ENCODE measurements around the gene MUC6. TPM values are rescaled to one million over a fixed set of nuclear protein-coding genes. Genes with fewer than 3 reads are reported as not detected.

The MUC6 gene
- total RNA-seq, 3 donors from 2014 or later (not counting 1 experiment from before 2014, with no cell fraction given), result not detected

- no peaks in the 10 kb centered on the region for H3K36me3 ChIP-seq (ENCODE audit: control insufficient read depth, insufficient read depth, low read length)
- TF ChIP-seq CTCF (IDR thresholded peaks at IDR 0.05), result no peak
- 92% methylated on average over 14 of the region's 14 CpGs for WGBS (ENCODE audit: insufficient coverage)
- no peak overlapping the region for H3K27ac ChIP-seq (ENCODE audit: low read length)
- H3K4me3 Mint-ChIP-seq, result no peak overlapping the region
- no peaks in the 10 kb centered on the region for H3K4me1 ChIP-seq (ENCODE audit: control insufficient read depth, insufficient read depth, low read length)
- H3K27me3 Mint-ChIP-seq (ENCODE audit: low read depth in 2 of 2), result no peaks in the 10 kb centered on the region
- no peaks in the 10 kb centered on the region for H3K9me3 ChIP-seq (ENCODE audit: control insufficient read depth, insufficient read depth, low read length)
- no peak for DNase-seq
- H3K36me3 Mint-ChIP-seq, result no peaks in the 10 kb centered on the region
- peaks cover 0 to 4% of the 10 kb centered on the region in 2 donors for H3K4me1 Mint-ChIP-seq
- no peak for ATAC-seq
- intact Hi-C loops (cut with micrococcal nuclease), result no loop called here
- H3K27ac Mint-ChIP-seq, result no peak overlapping the region
- H3K4me3 ChIP-seq (ENCODE audit: low read length), result no peak overlapping the region
- no peaks in the 10 kb centered on the region for H3K9me3 Mint-ChIP-seq
- no peaks in the 10 kb centered on the region for H3K27me3 ChIP-seq (ENCODE audit: control insufficient read depth, insufficient read depth, low read length)
These were observed 10.4 kb downstream of the MUC6 start for GRCh38 chr11:1026163-1026450.

- Histone ChIP-seq H3K36me3 (ENCODE audit: control insufficient read depth, insufficient read depth, low read length) (no peaks in the 10 kb centered on the region), H3K4me3 (ENCODE audit: low read length) (no peak overlapping the region), H3K4me1 (ENCODE audit: control insufficient read depth, insufficient read depth, low read length) (no peaks in the 10 kb centered on the region), H3K27ac (ENCODE audit: low read length) (no peak overlapping the region), H3K27me3 (ENCODE audit: control insufficient read depth, insufficient read depth, low read length) (no peaks in the 10 kb centered on the region), H3K9me3 (ENCODE audit: control insufficient read depth, insufficient read depth, low read length) (no peaks in the 10 kb centered on the region)
- no peak for TF ChIP-seq CTCF (IDR thresholded peaks at IDR 0.05)
- Mint-ChIP-seq H3K4me3 (no peak overlapping the region), H3K9me3 (no peaks in the 10 kb centered on the region), H3K36me3 (no peaks in the 10 kb centered on the region), H3K27me3 (ENCODE audit: low read depth in 2 of 2) (no peaks in the 10 kb centered on the region), H3K4me1 (peaks cover 0 to 4% of the 10 kb centered on the region in 2 donors), H3K27ac (no peak overlapping the region)
- intact Hi-C loops (cut with micrococcal nuclease), result no loop called here
- no peak for DNase-seq
- no peak for ATAC-seq
- WGBS (ENCODE audit: insufficient coverage), result 85% methylated on average over 35 of the region's 35 CpGs
These were observed 10.9 kb downstream of the MUC6 start for GRCh38 chr11:1025410-1026162.

- intact Hi-C loops (cut with micrococcal nuclease), result no loop called here
- 92% methylated on average over 48 of the region's 48 CpGs for WGBS (ENCODE audit: insufficient coverage)
- no peak overlapping the region for H3K4me3 Mint-ChIP-seq
These were observed 11.7 kb downstream of the MUC6 start for GRCh38 chr11:1024597-1025409.

More at GRCh38 chr11:1024597-1025409, 11.7 kb downstream of the MUC6 start:
- Mint-ChIP-seq H3K4me1 (peaks cover 0 to 4% of the 10 kb centered on the region in 2 donors), H3K36me3 (no peaks in the 10 kb centered on the region), H3K27me3 (ENCODE audit: low read depth in 2 of 2) (no peaks in the 10 kb centered on the region), H3K27ac (no peak overlapping the region), H3K9me3 (no peaks in the 10 kb centered on the region)
- DNase-seq (no peak), ATAC-seq (no peak)
- Histone ChIP-seq H3K9me3 (ENCODE audit: control insufficient read depth, insufficient read depth, low read length) (no peaks in the 10 kb centered on the region), H3K27ac (ENCODE audit: low read length) (no peak overlapping the region), H3K4me1 (ENCODE audit: control insufficient read depth, insufficient read depth, low read length) (peaks cover 7% of the 10 kb centered on the region), H3K27me3 (ENCODE audit: control insufficient read depth, insufficient read depth, low read length) (no peaks in the 10 kb centered on the region), H3K4me3 (ENCODE audit: low read length) (no peak overlapping the region), H3K36me3 (ENCODE audit: control insufficient read depth, insufficient read depth, low read length) (no peaks in the 10 kb centered on the region)
- no peak for TF ChIP-seq CTCF (IDR thresholded peaks at IDR 0.05)
